ENCODE results near the gene UQCRC2. TPM values are rescaled to one million over a fixed set of nuclear protein-coding genes. Genes with fewer than 3 reads are reported as not detected.

UQCRC2 gene
- total and polyA plus RNA-seq, 2 donors (not counting 3 experiments of a cell fraction or from before 2014, with no cell fraction given): 132 to 189 TPM

- Histone ChIP-seq H3K27me3 (ENCODE audit: control insufficient read depth in 2 of 2, insufficient read depth in 2 of 2, low read length in 2 of 2) (no peaks in the 10 kb centered on the region), H3K4me2 (ENCODE audit: insufficient read depth, low read length) (no peak overlapping the region), H3K9me1 (replicated peaks; ENCODE audit: control insufficient read depth, extremely low read depth, insufficient read depth, low read length) (no peaks in the 10 kb centered on the region), H3K79me2 (ENCODE audit: control insufficient read depth, insufficient read depth, low read length) (no peaks in the 10 kb centered on the region), H3K4me3 (replicated peaks in 1 of 3; ENCODE audit: insufficient read depth in 1 of 3, low read depth in 1 of 3, low read length in 3 of 3) (no peak overlapping the region), H3K9me3 (replicated peaks; ENCODE audit: control insufficient read depth, insufficient read depth, low read length) (no peaks in the 10 kb centered on the region), H3K9ac (replicated peaks; ENCODE audit: extremely low read depth, insufficient read depth, low read length) (no peak overlapping the region), H3K36me3 (ENCODE audit: control insufficient read depth in 2 of 2, extremely low read depth in 1 of 2, insufficient read depth in 2 of 2, low read length in 2 of 2) (peaks cover 32 to 52% of the 10 kb centered on the region in 2 experiments), H3K27ac (ENCODE audit: insufficient read depth, low read depth, low read length) (no peak overlapping the region), H2AFZ (ENCODE audit: low read depth, low read length) (no peak overlapping the region), H3K4me1 (ENCODE audit: control insufficient read depth, extremely low read depth, insufficient read depth, low read length) (no peaks in the 10 kb centered on the region), H4K20me1 (replicated peaks; ENCODE audit: control insufficient read depth, extremely low read depth, insufficient read depth, low read length) (no peaks in the 10 kb centered on the region)
- TF ChIP-seq FOS (IDR thresholded peaks at IDR 0.05; ENCODE audit: borderline replicate concordance, insufficient read depth, low read length): no peak
- no peak for TF ChIP-seq MYC (IDR thresholded peaks at IDR 0.05; ENCODE audit: low read depth, low read length)
- no peak for TF ChIP-seq MAX (IDR thresholded peaks at IDR 0.05; ENCODE audit: insufficient read depth, insufficient read length)
- no peak for TF ChIP-seq CTCF (IDR thresholded peaks at IDR 0.05; ENCODE audit: extremely low read depth in 1 of 2, insufficient read depth in 1 of 2, low read depth in 1 of 2, low read length in 2 of 2)
- no peak for TF ChIP-seq POLR2AphosphoS5 (IDR thresholded peaks at IDR 0.05; ENCODE audit: insufficient read depth, low read depth, low read length)
- no peak for TF ChIP-seq POLR2A (IDR thresholded peaks at IDR 0.05; ENCODE audit: low read depth, low read length)
- TF ChIP-seq GATA2 (IDR thresholded peaks at IDR 0.05; ENCODE audit: insufficient read depth, insufficient read length, low read depth, low read length): no peak
- TF ChIP-seq JUN (IDR thresholded peaks at IDR 0.05; ENCODE audit: borderline replicate concordance, insufficient read depth, insufficient read length, low read depth): no peak
- no peak for TF ChIP-seq EZH2 (IDR thresholded peaks at IDR 0.05; ENCODE audit: borderline replicate concordance, low read depth, low read length, severe bottlenecking)
- dilution Hi-C loops (cut with MboI; ENCODE audit: extremely low pct_ligation_motif_present, low sequenced_read_pairs): no loop called here
- no TSS peak for BruUV-seq (replicated peaks)
- intact Hi-C loops (cut with micrococcal nuclease): no loop called here
- DNase-seq (ENCODE audit: low read depth, low spot score): no peak
- CTCF ChIA-PET: interaction anchor here (1.0 to 1.9 kb wide), 3 partner anchors 18 to 135 kb away, joined by 3 to 4 read pairs (median 3); no protein-coding TSS in a partner anchor
- FAIRE-seq: no peak
- POLR2A ChIA-PET: no interaction called here
Measured at GRCh38 chr16:21963887-21964286, 10.7 kb downstream of the UQCRC2 start.

Measured in endothelial cell of umbilical vein (primary cell).